ENCODE data around the gene MYF6.

GRCh38 chr12:80681287-80681686 lies 26.1 kb upstream of the MYF6 start:
- TF ChIP-seq POLR2A (IDR thresholded peaks at IDR 0.05; ENCODE audit: extremely low read depth, insufficient read length) (no peak), CTCF (IDR thresholded peaks at IDR 0.05; ENCODE audit: low read depth, low read length) (no peak), MYC (IDR thresholded peaks at IDR 0.05; ENCODE audit: low read depth, low read length) (no peak)

All from NB4 (cell line).